H1 (cell line): ENCODE data around the gene UBR2. TPM values are rescaled to one million over a fixed set of nuclear protein-coding genes. Genes with fewer than 3 reads are reported as not detected.
A peak's percentile ranks its signal among the peaks of the same experiment; 100 is the strongest.

Experiments
- ASH2L ChIP-seq: fragments of 200-600, 300-600 bp; sonication (generic); IDR thresholded peaks from one replicate; pipeline ENCODE4 v1.7.1; 2017; ENCODE audit warnings: low read length
- CBX5 ChIP-seq: fragments of 300-800, 300-1000 bp; sonication (generic); IDR thresholded peaks from 2 replicates; pipeline ENCODE4 v1.7.1; 2016; ENCODE audit warnings: antibody characterized with exemption, low read length, low read depth
- CBX8 ChIP-seq: fragments of 300-800, 300-1000 bp; sonication (generic); IDR thresholded peaks from 2 replicates; pipeline ENCODE4 v1.7.1; 2016; ENCODE audit warnings: low read depth, low read length, borderline replicate concordance
- CHD2 ChIP-seq: IDR thresholded peaks from 2 replicates; pipeline ENCODE4 v1.6.1; 2012; ENCODE audit warnings: low read length, improper control_type of control experiment
- CTCF ChIP-seq, 3 experiments: IDR thresholded peaks; 1 replicate in 2 of 3; 2 replicates in 1 of 3; pipeline versions ENCODE4 v1.5.1 to v1.6.1; 2011; ENCODE audit warnings: low read length in 3 of 3, mild to moderate bottlenecking in 3 of 3, inconsistent platforms in 2 of 3, low read depth in 1 of 3, moderate library complexity in 1 of 3; ENCODE audit not compliant: insufficient read depth in 1 of 3; ENCODE audit errors: control extremely low read depth in 1 of 3
- E2F6 ChIP-seq: IDR thresholded peaks from 2 replicates; pipeline ENCODE4 v1.6.1; 2012; ENCODE audit warnings: inconsistent platforms
- GABPA ChIP-seq: IDR thresholded peaks from 2 replicates; pipeline ENCODE4 v1.6.1; 2011; ENCODE audit warnings: mild to moderate bottlenecking, low read length, moderate library complexity, borderline replicate concordance; ENCODE audit not compliant: insufficient read depth
- KDM4A ChIP-seq: IDR thresholded peaks from one replicate; pipeline ENCODE4 v1.7.1; 2012; ENCODE audit warnings: low read depth, mild to moderate bottlenecking, moderate library complexity, low read length, inconsistent platforms; ENCODE audit not compliant: severe bottlenecking
- MAFK ChIP-seq: IDR thresholded peaks from 2 replicates; pipeline ENCODE4 v1.6.1; 2012; ENCODE audit warnings: low read depth, mild to moderate bottlenecking, improper control_type of control experiment, low read length
- RFX5 ChIP-seq: IDR thresholded peaks from 2 replicates; pipeline ENCODE4 v1.6.1; 2011; ENCODE audit warnings: low read depth, low read length, improper control_type of control experiment, borderline replicate concordance
- SRF ChIP-seq: IDR thresholded peaks from 2 replicates; pipeline ENCODE4 v1.6.1; 2011; ENCODE audit warnings: mild to moderate bottlenecking, low read depth, low read length, moderate library complexity
- SUZ12 ChIP-seq: fragments of 200-600 bp; sonication (generic); IDR thresholded peaks from 2 replicates; pipeline ENCODE4 v1.6.1; 2012; ENCODE audit warnings: mild to moderate bottlenecking, inconsistent platforms, low read length, moderate library complexity, mixed read lengths
- USF2 ChIP-seq: IDR thresholded peaks from 2 replicates; pipeline ENCODE4 v1.6.1; 2011; ENCODE audit warnings: low read length, improper control_type of control experiment
- YY1 ChIP-seq: IDR thresholded peaks from 2 replicates; pipeline ENCODE4 v1.6.1; 2011; ENCODE audit warnings: low read depth, mild to moderate bottlenecking, low read length
- polyA plus RNA-seq, 7 experiments: library from polyadenylated mRNA; depleted of rRNA in 3 of 7; stranded (reverse) in 5 of 7; unstranded in 2 of 7; fragments of >200 nt in 5 of 7; fragments of 200-250 nt in 2 of 7; gene quantifications; 1 replicate in 5 of 7; 2 replicates in 1 of 7; 4 replicates in 1 of 7; pipeline versions ENCODE4 v1.2.1 to v1.2.3, GENCODE V29; 2011 to 2013; ENCODE audit warnings: missing spikeins in 2 of 7, mixed read lengths in 2 of 7
- total RNA-seq: library from RNA; stranded (reverse); fragmentation: NEBNext Ultra II Directional; extraction: Animal tissue kit (Norgen Biotek cat#: 25700); gene quantifications from 2 replicates; pipeline ENCODE4 v1.2.1, GENCODE V29; 2021
- TF ChIP-seq, protein P1 (sequence below): IDR thresholded peaks from 2 replicates; pipeline ENCODE4 v1.6.1; 2012; ENCODE audit warnings: low read length, inconsistent platforms

The UBR2 gene
- total and polyA plus RNA-seq, 2 of the 8 experiments (the other 6 are each of a cell fraction or from before 2014, with no cell fraction given) = 6.5 to 19.5 TPM

DNA sequence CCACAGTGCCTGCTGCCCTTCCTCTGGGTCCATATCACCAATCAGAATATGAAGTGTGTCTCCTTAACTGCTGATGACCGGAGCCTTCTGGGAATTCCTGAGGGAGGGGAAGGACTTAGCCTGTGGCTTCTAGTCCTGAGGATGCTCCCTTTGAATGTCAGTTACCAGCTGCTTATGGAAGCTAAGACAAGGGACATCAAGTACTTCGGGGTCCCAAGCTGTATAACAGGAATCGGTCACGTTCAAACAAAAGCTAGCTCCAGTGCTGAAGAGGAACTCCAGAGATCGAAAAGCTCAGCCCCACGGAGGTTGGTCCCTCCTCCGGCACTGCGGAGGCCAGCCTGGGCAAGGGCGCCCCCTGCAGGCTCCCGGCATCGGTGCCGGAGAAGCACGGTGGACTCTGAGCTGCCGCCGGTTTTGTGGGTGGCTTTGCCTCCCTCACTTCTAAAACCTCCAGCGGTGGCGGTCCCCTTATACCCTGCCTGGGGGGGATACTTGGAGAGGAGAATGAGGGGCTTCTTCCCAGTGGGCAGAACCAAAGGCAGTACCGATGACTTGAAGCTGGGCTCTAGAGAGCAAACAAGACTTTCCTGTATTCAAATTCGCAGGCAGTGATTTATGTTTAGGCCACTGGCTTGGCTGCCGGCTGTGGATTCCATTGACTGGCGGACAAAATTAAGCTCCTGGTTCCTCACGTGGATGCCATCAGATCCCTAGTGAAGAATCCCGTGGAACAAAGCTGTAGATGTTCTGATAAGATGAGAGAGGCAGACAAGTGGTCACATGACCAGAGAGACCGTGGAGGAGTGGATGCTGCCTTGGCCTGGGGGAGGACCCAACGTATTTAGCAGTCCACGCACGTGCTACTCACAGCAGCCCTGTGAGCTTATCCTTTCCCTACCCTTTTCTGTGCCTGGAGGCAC lies 16.2 kb upstream of the UBR2 start (continued):
- TF ChIP-seq KDM4A = peak; percentile 50
- TF ChIP-seq CHD2 = 0 out of 2 replicates have a peak, but pooled peaks have one; percentile 22
- 0 out of 2 replicates have a peak, but pooled peaks have one; percentile 11 for TF ChIP-seq YY1
- TF ChIP-seq, protein P1, sequence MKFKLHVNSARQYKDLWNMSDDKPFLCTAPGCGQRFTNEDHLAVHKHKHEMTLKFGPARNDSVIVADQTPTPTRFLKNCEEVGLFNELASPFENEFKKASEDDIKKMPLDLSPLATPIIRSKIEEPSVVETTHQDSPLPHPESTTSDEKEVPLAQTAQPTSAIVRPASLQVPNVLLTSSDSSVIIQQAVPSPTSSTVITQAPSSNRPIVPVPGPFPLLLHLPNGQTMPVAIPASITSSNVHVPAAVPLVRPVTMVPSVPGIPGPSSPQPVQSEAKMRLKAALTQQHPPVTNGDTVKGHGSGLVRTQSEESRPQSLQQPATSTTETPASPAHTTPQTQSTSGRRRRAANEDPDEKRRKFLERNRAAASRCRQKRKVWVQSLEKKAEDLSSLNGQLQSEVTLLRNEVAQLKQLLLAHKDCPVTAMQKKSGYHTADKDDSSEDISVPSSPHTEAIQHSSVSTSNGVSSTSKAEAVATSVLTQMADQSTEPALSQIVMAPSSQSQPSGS = no peak
- no peak for TF ChIP-seq SUZ12
- 0 out of 2 replicates have a peak, but pooled peaks have one; percentile 18 for TF ChIP-seq E2F6
- no peak for TF ChIP-seq CBX8
- peak; percentile 95 to 98 (median 97) for TF ChIP-seq CTCF (IDR thresholded peaks at IDR 0.05; ENCODE audit: control extremely low read depth in 1 of 3, insufficient read depth in 1 of 3, low read depth in 1 of 3, low read length in 3 of 3)
- no peak for TF ChIP-seq MAFK
- peak; percentile 56 for TF ChIP-seq ASH2L
- peak; percentile 9; the same call in 1 of the 2 replicates for TF ChIP-seq RFX5
- peak; percentile 73 for TF ChIP-seq USF2
- no peak for TF ChIP-seq GABPA
- no peak for TF ChIP-seq CBX5
- no peak for TF ChIP-seq SRF
